Activated CD4-positive, alpha-beta T cell treated with anti-CD3 and anti-CD28 coated beads, Interleukin-2, amount 50 U/mL, for 4 hours (primary cell): ENCODE data around the gene ACOX1.

Experiments
- DNase-seq, 2 experiments: peaks; one replicate each; pipeline ENCODE4 v3.0.0-alpha.2; 2020

ACOX1 gene

DNA sequence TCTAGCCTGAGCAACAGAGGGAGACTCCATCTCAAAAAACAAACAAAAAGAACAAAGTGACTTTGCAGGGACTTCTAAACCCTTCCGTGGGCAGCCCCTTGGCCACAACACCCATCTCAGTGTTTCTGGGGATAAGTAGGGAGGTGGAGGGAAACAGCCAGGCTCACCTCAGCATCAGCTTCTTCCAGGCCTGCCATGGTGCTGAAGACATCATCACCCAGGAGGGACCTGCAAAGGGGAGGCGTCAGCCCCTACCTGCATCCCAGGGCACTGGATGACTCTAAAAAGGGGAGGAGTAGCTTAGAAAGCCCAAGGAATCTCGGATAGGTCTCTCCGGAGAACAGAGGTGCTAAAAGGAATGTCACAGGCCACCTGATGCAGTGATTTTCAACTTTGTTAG lies 47.9 kb downstream of the ACOX1 start:
- DNase-seq: no peak

GRCh38 chr17:75927286-75927922 lies 51.6 kb downstream of the ACOX1 start:
- no peak for DNase-seq

GRCh38 chr17:75926456-75926855 lies 52.5 kb downstream of the ACOX1 start:
- DNase-seq: no peak

DNA sequence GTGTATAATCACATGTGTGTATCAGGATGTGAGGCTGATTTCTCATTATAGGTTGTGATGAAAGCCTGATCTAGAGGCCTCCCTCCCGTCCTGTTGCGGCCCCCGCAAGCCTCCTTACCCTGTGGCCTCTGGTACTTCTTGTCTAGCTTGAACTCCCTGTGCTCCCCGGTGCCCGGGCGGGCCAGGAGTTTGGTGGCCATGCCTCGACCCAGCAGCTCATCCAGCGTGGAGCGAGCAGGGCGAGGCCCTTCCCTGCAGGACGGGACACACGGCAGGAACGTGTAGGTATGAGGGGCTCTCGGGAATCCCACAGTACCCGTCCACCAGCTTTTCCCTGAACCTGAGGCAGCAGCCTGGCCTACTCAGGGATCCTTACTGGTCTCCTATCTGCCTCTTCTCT lies 53.1 kb downstream of the ACOX1 start:
- DNase-seq: no peak

GRCh38 chr17:75925103-75925502 lies 53.9 kb downstream of the ACOX1 start:
- no peak for DNase-seq

GRCh38 chr17:75922963-75923874 lies 55.7 kb downstream of the ACOX1 start:
- no peak for DNase-seq

DNA sequence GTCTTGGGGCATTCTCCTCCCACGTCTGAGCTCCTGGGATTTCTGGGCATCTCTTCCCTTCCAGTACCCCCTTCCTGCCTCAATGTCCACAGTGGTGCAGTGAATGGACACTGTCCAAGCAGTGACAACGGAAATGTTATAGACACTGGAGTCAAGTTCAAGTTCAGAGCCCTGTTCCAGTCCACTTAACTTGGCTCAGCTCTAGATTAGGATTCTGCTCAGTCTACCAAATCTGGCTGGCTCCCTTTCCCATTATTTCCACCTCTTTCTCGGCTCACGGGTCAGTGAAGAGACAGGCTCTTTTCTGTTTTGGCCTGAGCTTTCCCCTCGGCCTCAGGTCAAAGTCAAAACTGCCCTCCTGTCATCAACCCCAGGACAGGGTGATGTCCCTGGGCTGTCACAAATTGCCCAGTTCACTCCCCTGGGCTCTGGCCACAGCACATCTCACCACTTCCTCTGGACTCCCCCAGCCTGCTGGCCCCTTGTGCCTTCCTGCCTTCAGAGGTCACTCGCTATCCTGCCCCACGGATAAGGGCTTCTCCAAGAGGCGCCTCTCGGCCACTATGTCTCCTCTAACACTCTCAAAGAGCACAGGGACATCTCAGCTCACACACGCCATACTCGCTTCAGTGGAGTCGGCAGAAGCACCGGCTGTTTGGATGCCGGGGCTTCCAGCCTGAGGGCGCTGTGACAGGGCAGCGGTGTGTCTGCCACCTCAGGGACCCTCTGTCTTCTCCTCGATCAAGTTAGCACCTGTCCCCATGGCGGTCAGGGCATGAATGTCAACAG lies 56.6 kb downstream of the ACOX1 start:
- DNase-seq: no peak

GRCh38 chr17:75921596-75921995 lies 57.4 kb downstream of the ACOX1 start:
- no peak for DNase-seq

DNA sequence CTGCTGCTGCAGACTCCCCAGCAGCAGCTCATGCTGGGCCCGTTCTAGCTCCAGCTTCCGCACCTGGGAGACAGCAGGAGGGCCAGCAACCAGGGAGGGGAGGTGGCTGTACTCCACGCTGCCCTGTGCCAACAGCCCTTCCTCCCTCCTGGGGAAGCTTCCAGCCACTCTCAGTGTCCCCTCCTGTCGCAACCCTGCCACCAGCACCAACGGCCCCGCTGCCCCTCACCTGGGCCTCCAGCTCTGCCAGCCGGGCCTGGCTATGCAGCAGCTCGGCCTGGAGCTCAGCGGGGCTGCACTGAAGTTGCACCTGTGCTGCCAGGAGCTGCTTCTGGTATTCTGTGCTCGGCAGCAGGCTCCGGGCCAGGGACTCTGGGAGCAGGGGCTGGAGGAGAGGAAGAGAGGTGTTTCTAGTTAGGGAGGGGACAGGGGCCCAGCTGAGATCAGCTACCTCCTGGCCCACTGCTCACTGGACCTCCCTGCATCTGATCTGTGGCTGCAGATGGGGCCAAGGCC lies 58.9 kb downstream of the ACOX1 start:
- no peak for DNase-seq

DNA sequence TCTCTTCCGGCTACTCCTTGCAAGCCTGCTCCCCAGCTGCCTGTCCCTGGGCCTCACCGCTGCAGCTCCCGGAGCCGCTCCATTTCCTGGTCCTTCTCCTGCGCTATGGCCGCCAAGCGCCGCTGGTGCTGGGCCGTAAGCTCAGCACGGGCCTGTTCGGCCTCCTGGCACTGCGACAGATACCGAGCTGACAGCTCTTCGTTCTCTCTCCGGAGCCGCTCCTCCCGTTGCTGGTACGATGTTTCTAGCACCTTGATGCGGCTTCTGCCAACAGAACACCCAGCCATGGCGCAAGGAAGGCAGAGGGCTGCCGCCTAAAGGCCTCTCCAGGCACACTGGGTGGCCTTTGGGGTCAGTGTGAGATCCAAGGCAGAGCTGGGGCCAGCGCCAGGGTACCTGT lies 59.4 kb downstream of the ACOX1 start:
- no peak for DNase-seq

DNA sequence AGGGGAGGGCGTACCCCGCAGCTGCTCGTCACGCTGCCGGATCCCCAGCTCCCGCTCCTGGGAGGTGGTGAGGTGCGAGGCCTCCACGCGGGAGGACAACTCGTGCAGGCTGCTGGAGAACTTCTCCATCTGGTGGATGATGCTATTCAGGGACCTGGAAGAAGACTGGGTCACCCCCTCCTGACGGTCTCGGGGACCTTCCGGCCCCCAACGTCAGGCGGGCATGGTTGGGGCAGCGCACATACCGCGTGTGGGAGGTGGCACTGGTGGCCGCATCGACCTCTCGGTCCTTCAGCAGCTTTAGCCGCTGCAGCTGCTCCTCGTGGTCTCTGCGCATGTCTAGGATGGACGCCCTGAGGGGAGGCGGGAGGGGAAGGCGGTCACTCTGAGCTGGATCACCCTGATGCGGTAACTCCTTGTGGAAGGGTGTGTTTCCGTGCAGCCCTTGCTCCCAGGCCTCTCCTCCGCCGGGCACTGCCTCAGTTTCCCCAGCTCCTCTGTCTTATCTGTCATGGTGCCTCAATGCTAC lies 61.0 kb downstream of the ACOX1 start:
- no peak for DNase-seq

- no peak for DNase-seq
These were observed 61.6 kb downstream of the ACOX1 start for GRCh38 chr17:75917141-75917916.

DNA sequence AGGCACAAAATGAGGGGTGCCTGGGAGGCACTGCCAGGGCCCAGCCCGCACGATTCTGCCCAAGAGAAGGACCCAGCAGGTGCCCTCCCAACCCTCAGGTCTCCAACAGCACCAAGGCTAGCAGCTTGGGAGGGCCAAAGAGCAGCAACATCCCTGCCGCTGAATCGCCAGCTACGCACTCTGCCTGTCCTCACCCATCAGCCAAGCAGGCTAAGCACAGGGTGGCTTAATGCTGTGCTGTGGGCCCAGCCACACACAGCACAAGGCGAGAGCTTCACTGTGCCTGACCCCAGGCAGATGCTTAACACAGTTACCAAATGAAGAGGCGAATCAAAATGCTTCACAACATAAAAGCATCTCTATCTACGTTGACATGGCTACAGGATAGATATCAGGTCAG lies 63.7 kb downstream of the ACOX1 start:
- no peak for DNase-seq

GRCh38 chr17:75914643-75915267 lies 64.2 kb downstream of the ACOX1 start:
- no peak for DNase-seq

DNA sequence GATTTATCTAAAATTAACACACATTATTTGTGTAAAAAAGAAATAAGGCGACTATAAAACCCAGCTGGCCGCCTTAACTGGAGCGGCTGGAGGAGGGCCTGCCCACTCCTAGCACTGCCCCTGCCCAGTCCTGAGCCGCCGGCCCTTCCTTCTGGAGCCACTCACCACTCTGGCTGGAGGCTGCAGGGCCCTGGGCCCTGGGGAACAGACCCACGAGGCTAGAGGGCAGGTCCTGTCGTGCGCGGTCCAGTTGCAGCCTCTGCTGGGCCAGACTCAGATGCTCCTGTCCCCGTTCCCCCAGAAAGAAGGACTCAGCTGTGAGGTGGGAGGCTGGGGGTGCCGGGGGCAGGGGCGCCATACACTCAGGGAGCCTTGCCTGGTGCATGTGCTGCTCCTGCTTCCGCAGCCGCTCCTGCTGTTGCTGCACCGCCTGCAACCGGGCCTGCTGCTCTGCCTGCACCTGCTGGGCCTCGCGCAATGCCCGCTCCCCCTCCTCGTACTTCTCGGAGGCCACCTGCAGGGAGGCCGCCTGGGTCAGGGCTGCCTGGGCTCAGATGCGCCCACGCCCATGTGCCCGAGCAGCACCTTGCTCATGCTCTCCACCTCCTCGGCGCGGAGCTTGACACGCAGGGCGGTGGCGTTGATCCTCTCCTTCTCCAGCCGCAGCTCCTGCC lies 65.3 kb downstream of the ACOX1 start:
- no peak for DNase-seq

- no peak for DNase-seq
These were observed 68.3 kb downstream of the ACOX1 start for GRCh38 chr17:75910699-75911098.

- no peak for DNase-seq
These were observed 69.1 kb downstream of the ACOX1 start for GRCh38 chr17:75909812-75910274.

DNA sequence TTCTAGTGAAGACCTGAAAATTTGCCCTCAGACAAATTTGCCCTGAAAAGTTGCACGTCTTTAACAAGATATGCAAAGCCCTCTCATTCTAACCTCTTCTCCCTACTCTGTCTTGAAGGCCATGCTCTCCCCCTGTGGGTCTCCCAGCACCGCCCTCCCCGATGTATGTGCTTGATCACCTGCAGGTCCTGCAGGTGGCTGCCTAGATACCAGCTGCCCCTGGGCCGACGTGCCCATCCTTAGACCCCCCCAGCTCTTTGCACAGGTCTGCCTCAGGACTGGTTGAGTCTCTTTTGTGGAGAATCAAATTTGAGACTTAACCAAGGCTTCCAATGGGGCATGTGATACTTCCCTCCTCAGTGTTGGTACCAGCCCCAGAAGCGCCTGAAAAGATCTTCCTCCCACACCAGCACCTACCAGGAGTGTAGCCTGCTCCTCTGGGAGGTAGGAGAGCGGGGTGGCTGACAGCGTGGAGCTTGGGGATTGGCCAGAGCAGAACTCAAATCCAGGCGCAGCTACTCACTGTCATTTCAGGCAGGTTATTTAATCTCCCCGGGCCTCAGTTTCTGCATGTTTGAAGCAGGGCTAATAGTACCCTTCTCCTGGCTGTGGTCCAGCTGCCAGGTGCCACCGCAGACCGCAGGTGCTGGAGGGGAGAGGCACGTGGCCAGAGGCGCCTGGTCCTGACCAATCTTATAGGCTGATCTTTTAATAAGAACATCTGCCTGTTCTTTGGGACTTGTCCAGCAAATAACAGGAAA lies 69.7 kb downstream of the ACOX1 start:
- DNase-seq: no peak

- DNase-seq: no peak
These were observed 70.8 kb downstream of the ACOX1 start for GRCh38 chr17:75908201-75908600.
